ENCODE data around the gene RRP36.

The RRP36 gene, protein sequence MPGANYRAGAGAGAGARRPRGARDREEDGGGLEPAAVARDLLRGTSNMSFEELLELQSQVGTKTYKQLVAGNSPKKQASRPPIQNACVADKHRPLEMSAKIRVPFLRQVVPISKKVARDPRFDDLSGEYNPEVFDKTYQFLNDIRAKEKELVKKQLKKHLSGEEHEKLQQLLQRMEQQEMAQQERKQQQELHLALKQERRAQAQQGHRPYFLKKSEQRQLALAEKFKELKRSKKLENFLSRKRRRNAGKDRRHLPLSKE
- 28.7 to 99.8 (median 63.3) reads per million in 9 experiments for total RNA-seq

DNA sequence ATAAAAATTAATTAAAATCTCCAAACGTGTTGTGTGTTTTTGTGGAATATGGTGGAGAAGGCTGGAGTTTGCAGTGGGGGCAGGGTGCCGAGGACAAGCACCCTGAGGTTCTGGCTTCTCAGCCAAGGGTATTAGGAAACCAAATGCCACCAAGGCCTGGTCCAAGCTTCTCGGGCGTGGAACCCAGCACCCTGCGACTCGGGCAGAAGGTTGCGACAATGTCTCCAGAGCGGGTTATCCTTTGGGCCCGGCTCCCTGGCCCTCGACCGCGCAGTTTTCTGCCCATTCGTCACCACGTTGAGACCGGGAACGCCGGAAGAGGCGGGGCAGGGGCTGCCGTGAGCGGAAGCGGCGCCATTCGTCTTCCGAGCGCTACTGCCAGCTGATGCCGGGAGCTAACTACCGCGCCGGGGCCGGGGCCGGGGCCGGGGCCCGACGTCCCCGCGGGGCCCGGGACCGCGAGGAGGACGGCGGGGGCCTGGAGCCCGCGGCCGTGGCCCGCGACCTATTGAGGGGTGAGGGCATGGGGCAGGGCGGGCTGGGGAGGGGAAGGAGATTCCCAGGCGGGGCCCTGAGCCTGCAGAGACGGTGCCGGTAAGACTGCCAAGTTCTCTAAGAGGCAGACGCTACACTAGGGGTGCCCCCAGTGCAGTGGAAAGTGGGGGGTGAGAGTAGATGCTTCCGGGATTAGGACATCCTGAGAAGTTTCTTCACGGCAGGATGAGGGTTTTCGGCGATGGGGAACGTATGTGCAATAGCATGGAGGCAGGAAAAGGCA is at the start of gene RRP36:
TSS of gene RRP36 (plus strand) at position 354 of the 778 bp plus-strand sequence. CDS start at position 386, 32 bp downstream.
- Mint-ChIP-seq H3K27me3 (no peaks in the 10 kb centered on the region), H3K4me3 (peak within 1 kb of the TSS; percentile 90 to 97), H3K9me3 (no peaks in the 10 kb centered on the region), H3K4me1 (ENCODE audit: low read depth in 2 of 2) (peaks cover 21 to 31% of the 10 kb centered on the region in 2 donors), H3K27ac (peak within 1 kb of the TSS; percentile 83 to 90), H3K36me3 (ENCODE audit: insufficient read depth) (peaks cover 48% of the 10 kb centered on the region)
- DNase-seq (peak; percentile 31 to 40 (median 38)), ATAC-seq (replicated peaks) (peak; percentile 82)

DNA sequence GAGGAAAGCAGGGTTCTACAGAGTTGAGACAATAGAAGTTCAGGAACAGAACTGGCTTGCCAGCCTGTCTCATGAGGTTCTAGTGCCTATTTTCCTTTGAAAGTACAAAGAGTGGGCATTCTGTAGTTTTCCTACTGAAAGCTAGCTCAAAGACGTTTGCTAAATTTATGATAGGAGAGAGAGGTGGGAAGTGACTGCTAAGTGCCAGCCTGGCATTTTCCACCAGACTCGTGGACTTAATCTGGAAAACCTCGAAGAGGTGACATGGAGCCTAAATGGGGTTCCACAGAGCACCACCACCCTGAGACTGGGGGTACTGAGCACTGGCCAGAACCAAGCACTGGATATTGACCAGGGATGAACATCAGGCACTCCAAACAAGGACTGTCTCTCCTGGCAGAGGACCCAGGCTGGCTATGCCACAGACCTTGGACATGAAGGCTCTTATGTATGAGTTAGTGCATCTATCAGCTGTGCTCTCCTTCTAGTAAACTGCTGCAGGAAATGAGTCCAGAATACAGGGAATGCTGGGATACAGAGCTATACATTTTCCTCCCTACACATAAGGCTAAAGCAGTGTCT is 49.6 kb upstream of the RRP36 start:
- no peaks in the 10 kb centered on the region for H3K9me3 Mint-ChIP-seq
- no peak overlapping the region for H3K4me3 Mint-ChIP-seq
- H3K36me3 Mint-ChIP-seq (ENCODE audit: insufficient read depth) = no peaks in the 10 kb centered on the region
- ATAC-seq (replicated peaks) (no peak), DNase-seq (no peak)
- H3K27me3 Mint-ChIP-seq = no peaks in the 10 kb centered on the region
- H3K4me1 Mint-ChIP-seq (ENCODE audit: low read depth in 2 of 2) = peaks cover 12 to 13% of the 10 kb centered on the region in 2 donors
- H3K27ac Mint-ChIP-seq = peak overlapping the region in 1 of 2 donors; percentile 44

DNA sequence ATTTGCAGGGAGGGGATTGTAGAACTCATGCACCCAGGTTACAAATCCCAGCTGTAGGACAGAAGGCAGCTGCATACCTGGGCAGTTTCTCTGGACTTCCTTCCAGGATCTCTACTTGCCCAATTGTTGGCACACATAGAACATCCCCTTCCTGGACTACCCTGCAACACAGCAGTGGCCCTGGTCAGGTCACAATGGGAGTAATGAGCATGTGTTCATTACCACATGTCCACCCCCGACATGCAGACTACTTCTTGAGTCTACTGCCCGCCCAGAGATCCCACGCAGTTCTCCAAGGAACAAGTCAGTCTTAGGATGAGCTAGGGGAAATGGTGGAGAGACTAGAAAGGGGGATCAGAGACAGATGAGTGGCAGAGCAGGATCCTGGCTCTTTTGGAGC is 47.5 kb upstream of the RRP36 start:
- no peak for ATAC-seq (replicated peaks)
- no peak for DNase-seq
- H3K36me3 Mint-ChIP-seq (ENCODE audit: insufficient read depth) = peaks cover 11% of the 10 kb centered on the region
- H3K9me3 Mint-ChIP-seq = no peaks in the 10 kb centered on the region
- no peak overlapping the region for H3K4me3 Mint-ChIP-seq
- H3K27ac Mint-ChIP-seq = no peak overlapping the region
- peaks cover 21 to 24% of the 10 kb centered on the region in 2 donors for H3K4me1 Mint-ChIP-seq (ENCODE audit: low read depth in 2 of 2)
- H3K27me3 Mint-ChIP-seq = no peaks in the 10 kb centered on the region

DNA sequence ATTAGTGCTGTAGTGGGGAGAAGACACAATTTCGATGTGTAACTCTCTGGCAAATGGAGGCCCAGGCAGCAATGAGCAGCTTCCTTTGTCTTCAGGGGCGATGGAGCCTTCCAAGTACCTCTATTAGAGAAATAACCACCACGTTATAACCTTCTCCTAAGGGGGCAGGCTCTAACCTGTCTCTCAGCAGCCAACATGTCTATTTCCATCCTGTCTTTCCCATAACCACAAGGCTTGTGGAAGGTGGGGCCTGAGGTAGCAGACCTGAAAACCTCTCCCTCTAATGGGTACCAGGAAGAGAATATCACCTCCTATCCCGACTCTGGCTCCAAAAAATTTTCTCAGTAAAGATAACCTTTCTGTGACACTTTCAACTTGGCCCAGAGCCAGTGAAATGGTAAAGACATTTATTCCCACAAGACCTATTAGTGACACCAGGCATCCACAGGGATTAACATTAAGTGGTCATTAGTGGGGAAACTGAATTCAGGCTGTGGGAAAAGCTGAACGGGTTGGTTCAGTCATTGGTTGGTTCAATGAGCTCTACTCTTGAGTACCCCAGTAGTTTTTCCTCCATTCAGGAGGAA is 46.4 kb upstream of the RRP36 start:
- ATAC-seq (replicated peaks) = no peak
- no peaks in the 10 kb centered on the region for H3K9me3 Mint-ChIP-seq
- peaks cover 18% of the 10 kb centered on the region for H3K36me3 Mint-ChIP-seq (ENCODE audit: insufficient read depth)
- H3K4me1 Mint-ChIP-seq (ENCODE audit: low read depth in 2 of 2) = peaks cover 31 to 34% of the 10 kb centered on the region in 2 donors
- H3K27ac Mint-ChIP-seq = peak overlapping the region in 1 of 2 donors; percentile 53
- DNase-seq = no peak
- no peak overlapping the region for H3K4me3 Mint-ChIP-seq
- H3K27me3 Mint-ChIP-seq = no peaks in the 10 kb centered on the region

DNA sequence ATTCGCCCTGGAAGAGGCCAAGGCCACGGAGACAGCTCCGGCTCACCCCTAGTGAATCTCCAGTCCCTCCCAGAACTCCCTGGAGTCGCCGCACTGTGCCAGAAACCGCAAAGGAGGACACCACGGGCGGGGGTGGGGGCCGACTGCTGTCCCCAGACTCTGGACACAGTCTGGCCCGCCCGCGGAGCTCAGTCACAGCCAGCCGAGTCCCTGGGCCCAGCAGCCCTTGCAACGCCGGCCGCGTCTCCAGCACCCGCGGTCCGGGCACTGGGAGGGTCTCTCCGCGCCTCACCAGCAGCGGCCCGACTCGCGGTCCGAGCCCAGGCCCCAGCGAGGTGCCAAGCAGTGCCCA is 43.0 kb upstream of the RRP36 start:
- peak overlapping the region; percentile 96 to 97 for H3K27ac Mint-ChIP-seq

DNA sequence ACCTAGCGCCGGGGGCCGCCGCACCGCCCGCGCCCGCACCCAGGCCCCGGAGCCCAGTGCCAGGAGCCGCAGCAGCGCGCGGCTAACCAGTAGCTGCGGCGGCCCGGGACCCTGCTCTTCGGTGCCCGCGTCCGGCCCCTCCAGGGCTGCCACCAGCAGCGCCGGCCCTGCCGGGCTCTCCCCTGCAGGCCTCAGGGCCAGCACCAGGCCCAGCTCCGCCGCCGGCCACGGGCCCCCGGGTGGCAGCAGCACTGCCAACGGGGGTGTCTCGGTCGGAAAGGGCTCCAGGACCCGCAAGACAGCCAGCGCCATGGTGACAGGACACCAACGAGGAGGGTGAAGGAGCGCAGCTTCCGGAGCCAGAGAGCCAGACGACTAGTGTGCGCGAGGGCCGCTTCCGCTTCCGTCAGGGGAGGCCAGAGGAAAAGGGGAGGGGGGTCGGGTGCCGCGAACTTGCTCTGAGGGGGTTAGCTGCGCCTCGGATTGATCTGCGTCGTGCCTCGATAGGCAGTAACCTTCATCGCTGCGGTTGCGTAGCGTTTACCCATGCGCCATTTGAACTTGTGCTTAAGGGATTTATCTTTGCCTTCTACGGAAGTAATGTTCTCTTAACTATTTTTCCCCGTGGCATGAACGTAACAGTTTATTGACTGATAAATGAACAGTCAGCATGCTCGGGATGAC is 42.4 kb upstream of the RRP36 start, which contains the start of gene PEX6:
TSS of gene PEX6 (minus strand) at position 343 of the 684 bp plus-strand sequence. CDS start at position 312, 31 bp downstream.
- peak; percentile 95 for ATAC-seq (replicated peaks)
- H3K9me3 Mint-ChIP-seq = no peaks in the 10 kb centered on the region
- no peaks in the 10 kb centered on the region for H3K27me3 Mint-ChIP-seq
- peak within 1 kb of the TSS; percentile 96 to 97 for H3K27ac Mint-ChIP-seq
- peaks cover 36% of the 10 kb centered on the region in 2 donors for H3K4me1 Mint-ChIP-seq (ENCODE audit: low read depth in 2 of 2)
- H3K36me3 Mint-ChIP-seq (ENCODE audit: insufficient read depth) = peaks cover 23% of the 10 kb centered on the region
- H3K4me3 Mint-ChIP-seq = peak within 1 kb of the TSS; percentile 93 to 94
- peak; percentile 87 to 94 (median 92) for DNase-seq

More for the DNA sequence above, 43.0 kb upstream of the RRP36 start:
- Mint-ChIP-seq H3K4me1 (ENCODE audit: low read depth in 2 of 2) (peaks cover 31 to 34% of the 10 kb centered on the region in 2 donors), H3K9me3 (no peaks in the 10 kb centered on the region), H3K36me3 (ENCODE audit: insufficient read depth) (peaks cover 21% of the 10 kb centered on the region), H3K27me3 (no peaks in the 10 kb centered on the region), H3K4me3 (peak overlapping the region; percentile 93 to 94)
- DNase-seq (peak in 1 of 3 experiments; percentile 20), ATAC-seq (replicated peaks) (no peak)

DNA sequence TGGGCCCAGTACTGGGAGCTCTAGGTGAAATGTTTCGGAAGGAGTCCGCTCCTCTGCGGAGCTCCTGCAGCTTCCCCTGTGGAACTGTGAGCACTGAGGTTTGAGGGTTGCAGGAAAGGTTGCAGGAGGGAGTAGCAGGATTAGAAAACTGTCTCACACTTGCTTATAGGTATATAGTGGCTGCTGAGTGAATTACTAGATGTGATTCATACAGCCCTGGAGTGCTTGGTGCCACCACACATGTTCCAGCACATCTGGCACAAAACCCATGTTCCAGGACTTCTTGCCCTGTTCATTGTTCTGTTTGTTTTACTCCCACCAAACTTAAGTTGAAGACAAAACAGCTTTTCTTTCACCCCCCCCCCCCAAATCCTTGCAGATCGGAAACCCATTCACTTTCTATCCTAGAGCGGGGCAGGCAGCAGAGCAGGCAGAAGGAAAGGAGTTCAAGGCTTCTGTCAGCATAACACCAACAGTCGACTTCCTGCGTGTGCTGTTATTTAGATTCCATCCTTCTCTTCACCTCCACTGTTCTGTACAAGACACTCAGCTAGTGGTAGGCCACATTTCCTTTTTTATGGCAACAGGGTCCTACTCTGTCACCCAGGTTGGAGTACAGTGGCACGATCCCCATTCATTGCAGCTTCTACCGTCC is 41.8 kb upstream of the RRP36 start:
- peak overlapping the region; percentile 93 to 94 for H3K4me3 Mint-ChIP-seq
- no peaks in the 10 kb centered on the region for H3K27me3 Mint-ChIP-seq
- peak; percentile 8 for ATAC-seq (replicated peaks)
- H3K36me3 Mint-ChIP-seq (ENCODE audit: insufficient read depth) = peaks cover 27% of the 10 kb centered on the region
- H3K4me1 Mint-ChIP-seq (ENCODE audit: low read depth in 2 of 2) = peaks cover 39 to 40% of the 10 kb centered on the region in 2 donors
- H3K27ac Mint-ChIP-seq = peak overlapping the region; percentile 96 to 97
- no peak for DNase-seq
- H3K9me3 Mint-ChIP-seq = no peaks in the 10 kb centered on the region

DNA sequence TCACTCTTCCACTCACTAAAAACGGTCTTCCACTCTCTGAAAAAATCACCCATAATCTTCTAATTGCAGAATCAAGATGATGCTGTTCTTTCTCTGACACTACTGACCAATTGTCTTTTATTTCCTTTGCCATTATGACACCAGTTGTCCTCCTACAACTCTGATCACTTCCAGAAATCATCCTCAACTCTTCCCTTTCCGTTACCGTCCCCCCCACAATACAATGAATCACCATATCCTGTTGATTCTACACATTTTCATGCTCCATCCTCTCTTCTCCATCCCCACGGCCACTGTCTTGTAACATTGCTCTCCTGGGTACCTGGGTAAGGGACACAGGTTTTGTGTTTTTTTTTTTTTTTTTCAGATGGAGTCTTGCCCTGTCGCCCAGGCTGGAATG is 39.6 kb upstream of the RRP36 start:
- Mint-ChIP-seq H3K36me3 (ENCODE audit: insufficient read depth) (peaks cover 39% of the 10 kb centered on the region), H3K9me3 (no peaks in the 10 kb centered on the region), H3K4me1 (ENCODE audit: low read depth in 2 of 2) (peaks cover 53 to 54% of the 10 kb centered on the region in 2 donors), H3K27ac (no peak overlapping the region), H3K27me3 (no peaks in the 10 kb centered on the region), H3K4me3 (no peak overlapping the region)
- no peak for ATAC-seq (replicated peaks)
- no peak for DNase-seq

DNA sequence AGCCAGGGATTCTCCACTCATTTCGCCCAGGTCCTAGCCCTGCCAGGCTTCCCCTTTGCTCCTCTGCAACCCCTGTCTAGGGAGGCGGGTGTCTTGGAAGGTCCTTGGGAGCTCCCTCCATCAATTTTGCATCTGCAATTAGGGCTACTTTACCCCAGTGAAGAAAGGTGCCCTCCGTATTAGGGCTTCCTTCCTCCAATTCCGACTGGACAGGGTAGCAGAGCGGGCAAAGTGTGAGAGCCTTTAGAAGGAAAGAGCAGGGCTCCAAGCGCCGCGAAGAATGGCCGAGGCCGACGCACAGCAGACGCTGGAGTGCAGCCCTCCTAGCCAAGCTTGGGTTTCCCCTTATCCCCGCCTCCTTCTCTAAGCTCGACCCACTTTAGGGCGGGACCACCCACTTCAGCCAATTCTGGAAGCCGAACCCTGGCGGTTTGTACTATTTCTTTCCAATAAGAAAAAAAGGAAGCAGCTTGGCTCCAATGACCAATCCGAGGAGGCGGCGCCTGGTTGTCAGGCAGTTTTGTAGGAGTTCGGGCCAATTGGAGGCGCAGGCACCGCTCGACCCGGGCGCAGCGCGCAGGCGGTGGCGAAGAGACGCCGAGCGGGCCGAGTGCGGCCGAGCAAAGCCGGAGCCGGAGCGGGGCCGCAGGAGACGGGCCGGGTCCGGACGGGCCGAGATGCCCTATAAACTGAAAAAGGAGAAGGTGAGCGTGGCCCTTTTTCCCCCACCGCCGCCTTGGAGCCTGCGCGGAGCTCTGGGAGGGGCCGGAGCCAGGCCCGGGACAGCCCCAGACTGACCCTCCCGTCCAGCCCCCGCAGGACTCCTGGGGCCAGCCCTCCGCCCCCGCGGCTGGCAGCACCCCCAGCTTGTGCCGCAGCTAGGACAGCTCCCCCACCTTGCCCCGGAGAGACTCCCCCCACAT is 37.2 kb upstream of the RRP36 start, which contains the start of gene PPP2R5D:
TSS of gene PPP2R5D (plus strand) at position 570 of the 923 bp plus-strand sequence. CDS start at position 678, 108 bp downstream.
- no peaks in the 10 kb centered on the region for H3K27me3 Mint-ChIP-seq
- peak within 1 kb of the TSS; percentile 87 to 97 for H3K4me3 Mint-ChIP-seq
- H3K4me1 Mint-ChIP-seq (ENCODE audit: low read depth in 2 of 2) = peaks cover 56 to 59% of the 10 kb centered on the region in 2 donors
- ATAC-seq (replicated peaks) (peak; percentile 91), DNase-seq (peak; percentile 97 to 98 (median 97))
- no peaks in the 10 kb centered on the region for H3K9me3 Mint-ChIP-seq
- peaks cover 26% of the 10 kb centered on the region for H3K36me3 Mint-ChIP-seq (ENCODE audit: insufficient read depth)
- H3K27ac Mint-ChIP-seq = peak within 1 kb of the TSS; percentile 92 to 95

DNA sequence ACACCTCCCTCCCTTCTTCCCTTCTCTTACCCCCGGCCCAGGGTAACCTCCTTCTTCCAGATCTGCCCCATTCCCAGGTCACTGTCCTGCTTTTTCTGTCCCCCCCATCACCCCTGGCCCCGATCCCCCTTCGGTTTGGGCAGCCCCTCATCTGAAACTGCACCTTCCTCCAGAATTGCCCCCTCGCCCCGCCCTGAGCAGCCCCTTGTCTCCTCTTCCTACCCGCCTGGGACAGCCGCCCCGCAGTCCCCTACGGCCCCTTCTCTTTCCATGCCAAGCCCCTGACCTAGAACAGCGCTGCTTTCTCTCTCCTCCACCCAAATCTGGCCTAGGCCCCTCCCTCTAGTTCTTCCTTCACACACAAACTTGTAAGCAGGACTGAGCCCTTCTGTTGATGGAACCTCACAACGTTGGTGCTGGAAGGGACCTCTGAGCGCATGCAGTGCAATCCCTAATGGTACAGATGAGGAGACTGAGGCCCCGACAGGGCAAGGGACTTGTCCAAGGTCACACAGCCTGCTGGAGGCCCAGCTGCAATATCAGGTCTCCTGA is 36.4 kb upstream of the RRP36 start:
- peaks cover 24% of the 10 kb centered on the region for H3K36me3 Mint-ChIP-seq (ENCODE audit: insufficient read depth)
- no peaks in the 10 kb centered on the region for H3K27me3 Mint-ChIP-seq
- DNase-seq (no peak), ATAC-seq (replicated peaks) (no peak)
- H3K9me3 Mint-ChIP-seq = no peaks in the 10 kb centered on the region
- H3K4me1 Mint-ChIP-seq (ENCODE audit: low read depth in 2 of 2) = peaks cover 49 to 54% of the 10 kb centered on the region in 2 donors
- H3K27ac Mint-ChIP-seq = peak overlapping the region; percentile 92 to 95
- peak overlapping the region; percentile 87 to 97 for H3K4me3 Mint-ChIP-seq
